Measurements from ENCODE around the gene CEP104. TPM values are rescaled to one million over a fixed set of nuclear protein-coding genes. Genes with fewer than 3 reads are reported as not detected.

The CEP104 gene
- total and polyA plus RNA-seq, 2 experiments from 2014 or later: 20.5 to 32.2 TPM

- no peaks in the 10 kb centered on the region for H3K9me3 Mint-ChIP-seq
- peaks cover 25% of the 10 kb centered on the region for H3K4me1 Mint-ChIP-seq
Measured at GRCh38 chr1:3786468-3787348, 70.3 kb downstream of the CEP104 start.

More at GRCh38 chr1:3786468-3787348, 70.3 kb downstream of the CEP104 start:
- TF ChIP-seq CTCF (conservative IDR thresholded peaks at IDR 0.05; ENCODE audit: low read depth in 2 of 2) (no peak), REST (IDR thresholded peaks at IDR 0.05; ENCODE audit: unreplicated experiment) (no peak), EZH2phosphoT487 (IDR thresholded peaks at IDR 0.05; ENCODE audit: unreplicated experiment) (no peak), JUNB (IDR thresholded peaks at IDR 0.05; ENCODE audit: unreplicated experiment) (no peak)
- no peak overlapping the region for H2AFZ ChIP-seq
- H3K36me3 Mint-ChIP-seq (ENCODE audit: low read depth): peaks cover 67% of the 10 kb centered on the region
- no peak for ATAC-seq
- no peak for DNase-seq (ENCODE audit: low spot score)
- H3K27me3 Mint-ChIP-seq (ENCODE audit: insufficient read depth, low read depth, poor library complexity): peaks cover 17% of the 10 kb centered on the region
- no peak overlapping the region for H3K4me3 ChIP-seq
- H3K36me3 ChIP-seq (ENCODE audit: insufficient read depth): peaks cover 19% of the 10 kb centered on the region
- 0 out of 2 replicates have a peak, but pooled peaks cover 2% of the 10 kb centered on the region for H3F3A ChIP-seq (replicated peaks; ENCODE audit: low read depth)
- no peaks in the 10 kb centered on the region for H3K27me3 ChIP-seq (ENCODE audit: insufficient read depth)
- peak overlapping the region; percentile 66; the same call in 1 of the 2 replicates for H3K27ac ChIP-seq (ENCODE audit: low read depth)
- no peaks in the 10 kb centered on the region for H3K9me2 ChIP-seq (ENCODE audit: insufficient read depth)
- H3K4me2 ChIP-seq: no peak overlapping the region
- H3K4me1 ChIP-seq (ENCODE audit: insufficient read depth): peaks cover 9% of the 10 kb centered on the region
- peaks cover 40% of the 10 kb centered on the region for H3K79me2 ChIP-seq (replicated peaks; ENCODE audit: insufficient read depth)
- H3K4me3 Mint-ChIP-seq: no peak overlapping the region
- H4K20me1 ChIP-seq (replicated peaks; ENCODE audit: insufficient read depth): peaks cover 6% of the 10 kb centered on the region; the same call in 1 of the 2 replicates
- 0 out of 2 replicates have a peak overlapping the region, but pooled peaks have one; percentile 59 for H3K27ac Mint-ChIP-seq

Data from GM23338 (cell line).